Posterior vena cava (tissue), 2 donors: ENCODE results near the gene DHRSX. TPM values are rescaled to one million over a fixed set of nuclear protein-coding genes. Genes with fewer than 3 reads are reported as not detected.
"Not testable (repeated sequence)": the region's sequence is repeated elsewhere in the genome, so short reads cannot be mapped to it uniquely, and the experiment has no call there.

Experiments
- DNase-seq: peaks from one replicate; pipeline ENCODE4 v3.0.0-alpha.2; 2020; ENCODE audit warnings: low spot score
- intact Hi-C, 2 donors: fragments of 100-400 bp; cut with DNase I; formaldehyde crosslinking; loops; one replicate each; pipeline versions ENCODE4 v1.14.1 to v1.14.2; 2022 to 2023
- total RNA-seq, 2 donors: library from RNA; stranded (reverse); fragmentation: NEBNext Ultra II Directional; extraction: Animal tissue kit (Norgen Biotek cat#: 25700); gene quantifications; one replicate each; pipeline ENCODE4 v1.2.1, GENCODE V29; 2021
- donor health status: DM: yes; HTN: yes; CAD: no.
- donor health status: DM: yes; HTN: yes; CAD: no.

The DHRSX gene
- total RNA-seq, 2 donors from 2014 or later = 16.0 to 18.9 TPM

DNA sequence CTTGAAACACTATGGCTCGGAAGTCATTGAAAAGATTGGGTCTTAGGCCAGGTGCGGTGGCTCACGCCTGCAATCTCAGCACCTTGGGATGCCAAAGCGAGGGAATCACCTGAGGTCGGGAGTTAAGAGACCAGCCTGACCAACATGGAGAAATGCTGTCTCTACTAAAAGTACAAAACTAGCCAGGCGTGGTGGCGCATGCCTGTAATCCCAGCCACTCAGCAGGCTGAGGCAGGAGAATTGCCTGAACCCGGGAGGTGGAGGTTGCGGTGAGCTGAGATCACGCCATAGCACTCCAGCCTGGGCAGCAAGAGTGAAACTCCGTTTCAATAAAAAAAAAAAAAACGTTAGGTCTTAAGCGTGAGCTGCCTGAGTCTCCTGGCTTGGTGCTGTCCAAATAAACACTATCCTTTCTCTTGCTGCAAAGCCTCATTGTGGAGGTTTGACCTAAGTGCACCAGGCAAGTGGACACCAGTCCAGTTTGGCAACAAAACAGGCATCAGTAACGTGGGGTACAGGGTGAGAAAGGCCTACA, 185.9 kb downstream of the DHRSX start:
- intact Hi-C loops = no loop called here
- no peak for DNase-seq

DNA sequence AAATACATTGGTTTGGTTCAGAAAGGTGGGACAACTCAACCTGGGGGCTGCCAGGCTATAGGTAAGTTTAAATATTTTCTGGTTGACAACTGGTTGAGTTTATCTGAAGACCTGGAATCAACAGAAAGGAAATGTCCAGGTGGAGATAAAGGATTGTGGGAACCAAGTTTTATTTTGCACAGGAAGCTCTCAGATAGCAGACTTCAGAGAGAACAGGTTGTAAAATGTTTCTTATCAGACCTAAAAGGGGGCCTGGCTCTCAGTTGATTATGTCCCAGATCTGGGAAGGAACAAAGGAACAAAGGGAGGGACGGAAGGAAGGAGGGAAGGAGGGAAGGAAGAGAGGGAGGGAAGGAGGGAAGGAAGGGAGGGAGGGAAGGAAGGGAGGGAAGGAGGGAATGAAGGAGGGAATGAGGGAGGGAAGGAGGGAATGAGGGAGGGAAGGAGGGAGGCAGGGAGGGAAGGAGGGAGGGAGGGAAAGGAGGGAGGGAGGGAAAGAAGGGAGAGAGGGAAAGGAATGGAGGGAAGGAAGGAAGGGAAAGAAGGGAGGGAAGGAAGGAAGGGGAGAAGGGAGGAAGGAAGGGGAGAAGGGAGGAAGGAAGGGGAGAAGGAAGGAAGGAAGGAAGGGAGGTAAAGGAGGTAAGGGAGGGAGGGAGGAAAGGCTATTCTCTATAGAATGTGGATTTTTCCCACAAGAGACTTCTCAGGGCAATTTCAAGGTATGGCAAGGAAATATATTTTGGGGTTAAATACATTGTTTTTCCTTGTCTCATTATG, 186.7 kb downstream of the DHRSX start:
- intact Hi-C loops = no loop called here
- DNase-seq = no peak

DNA sequence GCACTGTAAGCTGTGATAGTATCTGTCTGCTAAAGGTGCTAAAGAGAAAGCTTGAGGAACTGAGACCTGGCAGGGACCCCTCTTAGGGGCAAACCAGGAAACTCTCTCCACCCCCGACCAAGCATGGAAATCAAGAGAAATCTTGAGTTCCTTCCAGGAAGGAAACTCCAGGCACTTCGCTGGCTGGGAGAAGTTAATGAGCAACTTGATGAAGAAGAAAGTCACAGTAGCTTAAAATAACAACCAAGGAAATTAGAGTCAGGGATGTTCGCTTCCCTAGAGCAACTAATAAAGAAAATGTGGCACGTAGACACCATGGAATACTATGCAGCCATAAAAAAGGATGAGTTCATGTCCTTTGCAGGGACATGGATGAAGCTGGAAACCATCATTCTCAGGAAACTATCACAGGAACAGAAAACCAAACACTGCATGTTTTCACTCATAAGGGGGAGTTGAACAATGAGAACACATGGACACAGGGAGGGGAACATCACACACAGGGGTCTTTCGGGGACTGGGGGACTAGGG, 188.7 kb downstream of the DHRSX start:
- DNase-seq, intact Hi-C loops: not testable (repeated sequence)

DNA sequence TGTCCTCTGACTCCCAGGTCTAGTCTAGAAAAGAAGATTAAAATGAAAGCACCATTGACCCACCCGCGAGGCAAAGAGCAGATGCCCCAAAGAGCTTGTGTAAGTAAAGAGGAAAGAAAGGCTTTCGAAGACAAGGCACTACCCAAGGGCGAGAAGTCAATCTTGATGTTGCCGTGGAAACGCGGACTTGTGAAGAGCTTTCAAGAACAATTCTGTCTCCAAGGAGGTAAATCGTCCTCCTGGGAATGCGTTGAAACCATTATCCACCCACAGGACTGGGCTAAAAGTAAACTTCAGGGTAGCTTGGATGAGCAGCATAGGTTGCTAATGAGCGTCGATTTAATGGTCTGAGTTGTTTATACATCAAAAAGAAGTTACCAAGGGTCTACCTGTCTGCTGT, 189.3 kb downstream of the DHRSX start:
- DNase-seq = no peak
- intact Hi-C loops = no loop called here

DNA sequence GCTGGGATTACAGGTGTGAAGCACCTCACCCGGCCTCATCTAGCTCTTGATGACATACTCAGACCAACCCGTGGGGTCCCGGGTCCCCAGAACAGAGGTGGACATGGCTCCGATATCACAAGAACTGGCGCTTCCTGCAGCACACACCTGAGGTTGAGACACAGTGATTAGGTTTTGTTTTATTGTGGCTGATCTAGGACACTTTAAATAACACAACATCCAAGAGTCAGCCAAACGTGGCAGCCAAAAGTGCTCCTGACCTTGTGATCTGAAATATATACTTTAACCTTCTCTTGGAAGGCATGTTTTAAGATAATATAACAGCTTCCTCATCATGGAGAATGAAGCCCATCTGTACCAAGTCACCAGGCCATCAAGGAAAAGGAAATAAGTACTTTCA, 198.9 kb downstream of the DHRSX start:
- no peak for DNase-seq
- intact Hi-C loops = no loop called here

DNA sequence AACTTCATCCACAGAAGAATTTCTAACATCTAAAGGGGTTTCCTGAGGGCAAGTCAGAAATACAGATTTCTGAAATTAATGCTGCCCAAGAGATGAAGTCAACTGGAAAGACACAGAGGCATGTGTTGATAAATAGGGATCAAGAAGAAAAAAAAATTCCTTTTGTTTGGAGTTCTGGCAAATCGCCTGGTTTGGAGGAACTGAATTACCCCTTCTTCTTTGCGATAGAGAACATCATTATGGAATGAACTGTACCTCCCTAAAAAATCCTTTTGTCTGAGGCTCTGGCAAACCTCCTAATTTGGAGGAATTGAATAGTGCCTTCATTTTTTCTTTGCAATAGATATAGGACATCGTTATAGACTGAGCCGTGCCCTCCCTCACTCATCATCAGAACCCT, 200.9 kb downstream of the DHRSX start:
- intact Hi-C loops = no loop called here
- no peak for DNase-seq

DNA sequence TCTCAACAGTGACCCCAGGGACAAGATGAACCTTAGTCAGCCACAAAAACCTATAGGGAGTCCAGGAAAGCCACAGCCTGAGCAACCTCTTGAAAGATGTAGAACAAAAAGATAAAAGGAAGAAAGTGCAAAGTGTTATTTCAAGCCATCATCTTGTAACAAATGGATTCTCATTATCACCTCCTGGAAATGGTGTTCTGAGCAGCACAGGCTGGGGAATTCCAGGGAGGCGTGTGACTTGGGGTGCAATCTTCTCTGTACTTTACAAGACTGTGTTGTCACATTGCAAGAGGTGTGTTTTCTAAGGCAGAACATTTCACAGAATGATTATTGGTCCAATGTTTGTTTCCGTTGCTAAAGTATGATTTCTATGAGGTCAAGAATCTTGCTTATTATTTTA, 214.0 kb downstream of the DHRSX start:
- intact Hi-C loops = no loop called here
- no peak for DNase-seq

DNA sequence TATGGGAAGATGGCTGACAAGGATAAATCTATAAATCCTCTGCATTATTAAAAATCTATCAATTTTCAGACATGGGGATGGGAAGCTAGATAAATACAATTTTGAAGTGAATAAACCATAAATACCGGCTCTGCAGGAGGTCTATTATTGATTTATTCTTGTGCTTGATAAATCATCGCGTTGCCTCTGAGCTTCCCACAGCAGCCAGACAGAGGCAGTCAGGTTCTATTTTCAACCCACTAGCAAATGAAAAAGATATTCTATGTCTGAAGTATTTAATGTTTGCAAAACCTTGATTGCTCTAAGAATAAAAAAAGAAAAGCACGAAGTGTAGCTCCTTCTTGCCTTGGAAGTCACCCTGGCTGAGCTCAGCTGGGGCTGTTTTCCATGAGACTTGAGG, 216.2 kb downstream of the DHRSX start:
- no peak for DNase-seq
- intact Hi-C loops = no loop called here

DNA sequence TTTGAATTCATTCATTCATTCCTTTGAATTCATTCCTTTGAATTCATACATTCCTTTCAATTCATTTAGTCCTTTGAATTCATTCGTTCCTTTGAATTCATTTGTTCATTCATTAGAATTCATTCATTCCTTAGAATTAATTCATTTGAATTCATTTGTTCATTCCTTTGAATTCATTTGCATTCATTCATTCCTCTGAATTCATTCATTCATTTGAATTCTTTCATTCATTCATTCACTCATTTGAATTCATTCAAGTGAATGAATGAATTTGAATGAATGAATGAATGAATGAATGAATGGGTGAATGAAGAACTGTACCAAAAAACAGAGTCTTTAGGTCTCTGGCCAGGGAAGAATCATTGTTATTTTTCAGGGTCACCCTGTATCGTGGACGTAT, 216.6 kb downstream of the DHRSX start:
- intact Hi-C loops = no loop called here
- no peak for DNase-seq

DNA sequence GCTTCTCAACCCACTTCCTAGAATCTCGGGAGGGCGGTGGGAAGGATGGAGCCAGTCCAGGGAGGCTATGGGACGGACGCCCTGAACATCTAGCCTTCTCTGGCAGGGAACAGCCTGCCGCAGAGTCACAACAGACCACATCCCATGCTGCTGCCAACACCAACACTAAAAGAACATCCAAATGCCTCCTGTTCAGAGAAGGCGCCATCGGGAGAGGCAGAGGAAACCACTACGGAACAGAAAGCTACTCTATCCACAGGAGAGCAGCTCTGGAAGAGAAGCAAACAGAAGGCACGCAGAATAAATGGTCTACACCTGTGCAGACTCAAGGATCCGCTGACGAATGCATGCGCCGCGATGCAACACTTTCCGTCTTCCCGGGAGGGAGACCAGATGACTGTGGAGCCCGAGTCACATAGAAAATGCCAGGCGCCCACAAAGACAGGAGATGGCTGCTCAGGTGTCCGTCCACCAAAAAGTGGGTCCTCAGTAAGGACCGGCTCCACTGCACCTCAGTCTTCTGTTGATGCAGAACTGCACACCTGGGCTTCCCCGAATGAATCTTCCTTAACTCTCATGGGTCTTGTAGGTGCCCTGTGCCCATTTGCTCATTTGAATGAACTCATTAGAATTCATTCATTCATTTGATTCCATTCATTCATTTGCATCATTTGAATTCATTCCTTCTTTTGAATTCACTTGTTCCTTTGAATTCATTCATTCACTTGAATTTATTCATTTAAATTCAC, 217.5 kb downstream of the DHRSX start:
- intact Hi-C loops = no loop called here
- DNase-seq = no peak

DNA sequence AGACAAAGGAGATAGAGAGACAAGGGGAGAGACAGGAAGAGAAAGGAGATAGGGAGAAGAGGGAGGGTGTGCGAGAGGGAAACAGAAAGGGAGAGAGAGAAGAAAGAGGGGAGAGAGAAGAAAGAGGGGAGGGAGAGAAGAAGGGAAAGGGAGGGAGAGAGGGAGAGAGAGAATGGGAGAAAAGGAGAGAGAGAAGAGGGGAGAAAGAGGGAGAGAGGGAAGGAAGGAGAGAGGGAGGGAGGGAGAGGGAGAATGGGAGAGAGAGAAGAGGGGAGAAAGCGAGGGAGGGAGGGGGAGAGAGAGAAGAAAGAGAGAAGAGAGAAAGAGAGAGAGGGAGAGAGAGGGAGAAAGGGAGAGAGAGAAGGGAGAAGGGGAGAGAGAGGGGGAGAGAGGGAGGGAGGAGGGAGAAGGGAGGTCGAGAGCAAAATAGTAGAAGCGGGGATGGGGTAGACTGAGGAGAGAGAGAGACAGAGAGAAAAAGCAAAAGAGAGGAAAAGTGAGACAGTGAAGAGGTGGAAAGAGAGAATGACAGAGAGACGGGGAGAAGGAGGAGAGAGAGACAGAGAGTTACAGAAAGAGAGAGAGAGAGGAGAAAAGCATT, 218.2 kb downstream of the DHRSX start:
- no peak for DNase-seq
- intact Hi-C loops = no loop called here

DNA sequence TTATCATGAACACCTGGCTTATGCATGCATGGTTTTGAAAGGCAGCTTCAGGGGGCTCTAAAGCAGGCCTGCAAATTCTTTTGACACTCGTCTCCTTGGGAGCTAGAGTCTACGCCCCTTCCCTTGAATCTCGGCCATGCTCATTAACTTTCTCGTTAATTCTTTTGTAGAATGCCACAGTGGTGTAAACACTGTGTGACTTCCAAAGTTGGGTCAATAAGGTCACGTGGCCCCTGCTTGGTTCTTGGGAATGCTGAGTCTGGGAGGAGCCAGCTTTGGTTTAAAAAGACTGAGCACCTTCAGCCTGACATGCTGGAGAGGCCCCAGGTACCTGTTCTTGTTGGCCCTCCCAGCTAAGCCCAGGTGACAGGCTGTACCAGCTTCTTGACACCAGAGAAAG, 228.4 kb downstream of the DHRSX start:
- no peak for DNase-seq
- intact Hi-C loops = no loop called here

DNA sequence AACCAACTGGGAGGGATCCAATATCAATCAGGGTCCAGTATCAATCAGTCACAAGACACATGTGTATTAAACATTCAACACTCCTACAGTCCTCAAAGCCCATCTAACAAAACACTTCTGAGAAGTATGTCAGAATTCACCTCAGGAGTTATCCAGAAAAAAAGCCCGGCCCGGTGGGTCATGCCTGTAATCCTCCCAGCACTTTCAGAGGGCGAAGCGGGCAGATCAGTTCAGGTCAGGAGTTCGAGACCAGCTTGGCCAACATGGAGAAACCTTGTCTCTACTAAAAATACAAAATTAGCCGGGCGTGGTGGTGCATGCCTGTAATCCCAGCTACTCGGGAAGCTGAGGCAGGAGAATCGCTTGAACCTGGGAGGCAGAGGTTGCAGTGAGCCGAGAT, 229.2 kb downstream of the DHRSX start:
- DNase-seq, intact Hi-C loops: not testable (repeated sequence)

DNA sequence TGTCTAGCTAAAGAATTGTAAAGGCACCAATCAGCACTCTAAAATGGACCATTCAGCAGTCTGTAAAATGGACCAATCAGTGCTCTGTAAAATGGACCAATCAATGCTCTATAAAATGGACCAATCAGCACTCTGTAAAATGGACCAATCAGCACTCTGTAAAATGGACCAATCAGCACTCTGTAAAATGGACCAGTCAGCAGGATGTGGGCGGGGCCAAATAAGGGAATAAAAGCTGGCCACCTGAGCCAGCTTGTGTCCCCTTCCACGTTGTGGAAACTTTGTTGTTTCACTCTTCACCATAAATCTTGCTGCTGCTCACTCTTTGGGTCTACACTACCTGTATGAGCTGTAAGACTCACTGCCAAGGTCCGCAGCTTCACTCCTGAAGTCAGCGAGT, 230.0 kb downstream of the DHRSX start:
- DNase-seq, intact Hi-C loops: not testable (repeated sequence)

DNA sequence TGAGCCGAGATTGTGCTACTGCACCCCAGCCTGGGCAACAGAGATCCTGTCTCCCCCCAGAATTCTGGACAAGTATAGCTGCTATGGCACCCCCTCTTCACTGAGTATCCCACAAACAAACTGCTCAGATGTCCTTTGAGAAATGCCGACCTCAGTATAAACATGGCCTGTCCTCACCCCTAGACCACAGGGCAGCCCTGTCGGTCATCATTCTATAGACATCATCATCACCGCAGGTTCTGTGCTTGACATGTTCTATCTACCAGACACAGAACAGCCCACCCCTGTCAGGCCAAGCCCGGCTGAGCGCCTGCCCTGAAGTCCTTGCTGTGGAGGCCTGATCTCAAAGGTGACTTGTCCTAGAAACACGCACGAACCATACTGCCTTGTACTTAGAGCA, 232.9 kb downstream of the DHRSX start:
- no peak for DNase-seq
- intact Hi-C loops = no loop called here

DNA sequence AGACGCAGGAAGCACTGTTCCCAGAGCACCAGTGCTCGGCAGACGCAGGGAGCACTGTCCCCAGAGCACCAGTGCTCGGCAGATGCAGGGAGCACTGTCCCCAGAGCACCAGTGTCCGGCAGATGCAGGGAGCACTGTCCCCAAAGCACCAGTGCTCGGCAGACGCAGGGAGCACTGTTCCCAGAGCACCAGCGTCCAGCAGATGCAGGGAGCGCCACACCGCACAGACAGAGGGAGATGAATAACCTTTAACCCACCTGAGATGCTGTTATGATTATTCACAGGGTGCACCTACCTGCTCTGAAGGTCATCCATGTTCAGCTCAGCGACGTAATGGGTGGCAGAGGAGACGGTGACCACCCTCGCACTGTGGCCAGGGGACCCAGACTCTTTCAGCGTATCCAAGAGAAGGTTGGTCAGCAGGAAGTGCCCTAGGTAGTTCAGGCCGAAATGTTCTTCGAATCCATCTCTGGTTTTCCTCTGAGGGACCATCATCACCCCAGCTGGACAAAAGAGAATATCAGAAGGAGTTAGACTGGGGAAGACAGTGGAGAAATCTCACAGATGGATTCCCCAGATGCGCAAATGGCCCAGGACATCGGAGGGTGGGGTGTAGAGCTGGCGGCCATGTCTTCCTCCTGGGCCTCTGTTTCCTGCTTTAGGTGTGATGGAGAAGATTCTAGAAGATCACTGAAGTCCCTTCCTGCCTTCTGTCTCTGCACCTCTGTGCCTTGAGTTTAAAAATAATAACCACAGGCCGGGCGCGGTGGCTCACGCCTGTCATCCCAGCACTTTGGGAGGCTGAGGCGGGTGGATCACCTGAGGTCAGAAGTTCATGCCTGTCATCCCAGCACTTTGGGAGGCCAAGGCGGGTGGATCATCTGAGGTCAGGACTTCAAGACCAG, 234.1 kb downstream of the DHRSX start:
- no peak for DNase-seq
- intact Hi-C loops = no loop called here

DNA sequence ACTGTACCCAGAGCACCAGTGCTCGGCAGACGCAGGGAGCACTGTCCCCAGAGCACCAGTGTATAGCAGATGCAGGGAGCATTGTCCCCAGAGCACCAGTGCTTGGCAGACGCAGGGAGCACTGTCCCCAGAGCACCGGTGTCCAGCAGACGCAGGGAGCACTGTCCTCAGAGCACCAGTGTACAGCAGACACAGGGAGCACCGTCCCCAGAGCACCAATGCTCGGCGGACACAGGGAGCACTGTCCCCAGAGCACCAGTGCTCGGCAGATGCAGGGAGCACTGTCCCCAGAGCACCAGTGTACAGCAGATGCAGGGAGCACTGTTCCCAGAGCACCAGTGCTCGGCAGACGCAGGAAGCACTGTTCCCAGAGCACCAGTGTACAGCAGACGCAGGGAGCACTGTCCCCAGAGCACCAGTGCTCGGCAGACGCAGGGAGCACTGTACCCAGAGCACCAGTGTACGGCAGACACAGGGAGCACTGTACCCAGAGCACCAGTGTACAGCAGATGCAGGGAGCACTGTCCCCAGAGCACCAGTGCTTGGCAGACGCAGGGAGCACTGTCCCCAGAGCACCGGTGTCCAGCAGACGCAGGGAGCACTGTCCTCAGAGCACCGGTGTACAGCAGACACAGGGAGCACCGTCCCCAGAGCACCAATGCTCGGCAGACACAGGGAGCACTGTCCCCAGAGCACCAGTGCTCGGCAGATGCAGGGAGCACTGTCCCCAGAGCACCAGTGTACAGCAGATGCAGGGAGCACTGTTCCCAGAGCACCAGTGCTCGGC, 234.9 kb downstream of the DHRSX start:
- DNase-seq, intact Hi-C loops: not testable (repeated sequence)
